ENCODE measurements around the gene ALG10.
"Not testable (repeated sequence)": the region's sequence is repeated elsewhere in the genome, so short reads cannot be mapped to it uniquely, and the experiment has no call there.

Gene ALG10

GRCh38 chr12:33994857-33995808 is 27.2 kb upstream of the ALG10 start:
- no peak for TF ChIP-seq CTCF (IDR thresholded peaks at IDR 0.05; ENCODE audit: low read depth, low read length)
- no peak for DNase-seq
- peaks cover 13% of the 10 kb centered on the region for H3K27me3 ChIP-seq (ENCODE audit: insufficient read depth, low read depth, severe bottlenecking)

GRCh38 chr12:34008835-34009234 is 13.5 kb upstream of the ALG10 start:
- not testable (repeated sequence) for H3K4me3 ChIP-seq (ENCODE audit: low read depth, low read length); H3K27ac ChIP-seq; H3K9me3 ChIP-seq (ENCODE audit: severe bottlenecking); H3K27me3 ChIP-seq (ENCODE audit: insufficient read depth, low read depth, severe bottlenecking); H3K36me3 ChIP-seq; DNase-seq

More at GRCh38 chr12:33994857-33995808, 27.2 kb upstream of the ALG10 start:
- Histone ChIP-seq H3K27ac (no peak overlapping the region), H3K36me3 (no peaks in the 10 kb centered on the region), H3K9me3 (ENCODE audit: severe bottlenecking) (no peaks in the 10 kb centered on the region), H3K4me3 (ENCODE audit: low read depth, low read length) (no peak overlapping the region)

- H3K4me3 ChIP-seq (ENCODE audit: low read depth, low read length): no peak overlapping the region
- H3K36me3 ChIP-seq: no peaks in the 10 kb centered on the region
- no peaks in the 10 kb centered on the region for H3K9me3 ChIP-seq (ENCODE audit: severe bottlenecking)
- TF ChIP-seq CTCF (IDR thresholded peaks at IDR 0.05; ENCODE audit: low read depth, low read length): no peak
- no peak overlapping the region for H3K27ac ChIP-seq
- DNase-seq: no peak
- no peaks in the 10 kb centered on the region for H3K27me3 ChIP-seq (ENCODE audit: insufficient read depth, low read depth, severe bottlenecking)
Measured at GRCh38 chr12:34016361-34016760, 5.9 kb upstream of the ALG10 start.

- 0 out of 2 replicates have a peak, but pooled peaks cover 2% of the 10 kb centered on the region for H3K36me3 ChIP-seq
- H3K27ac ChIP-seq: no peak overlapping the region
- no peaks in the 10 kb centered on the region for H3K9me3 ChIP-seq (ENCODE audit: severe bottlenecking)
- no peaks in the 10 kb centered on the region for H3K27me3 ChIP-seq (ENCODE audit: insufficient read depth, low read depth, severe bottlenecking)
- no peak for TF ChIP-seq CTCF (IDR thresholded peaks at IDR 0.05; ENCODE audit: low read depth, low read length)
- H3K4me3 ChIP-seq (ENCODE audit: low read depth, low read length): no peak overlapping the region
- no peak for DNase-seq
Measured at GRCh38 chr12:34021071-34021470, 1.2 kb upstream of the ALG10 start.

GRCh38 chr12:34027661-34028060 is 5.4 kb downstream of the ALG10 start:
- H3K36me3 ChIP-seq; DNase-seq; H3K4me3 ChIP-seq (ENCODE audit: low read depth, low read length); H3K27me3 ChIP-seq (ENCODE audit: insufficient read depth, low read depth, severe bottlenecking); H3K9me3 ChIP-seq (ENCODE audit: severe bottlenecking); H3K27ac ChIP-seq: not testable (repeated sequence)

GRCh38 chr12:34030591-34030990 is 8.3 kb downstream of the ALG10 start:
- Histone ChIP-seq H3K27me3 (ENCODE audit: insufficient read depth, low read depth, severe bottlenecking) (no peaks in the 10 kb centered on the region), H3K36me3 (no peaks in the 10 kb centered on the region), H3K27ac (no peak overlapping the region), H3K4me3 (ENCODE audit: low read depth, low read length) (no peak overlapping the region), H3K9me3 (ENCODE audit: severe bottlenecking) (no peaks in the 10 kb centered on the region)
- no peak for TF ChIP-seq CTCF (IDR thresholded peaks at IDR 0.05; ENCODE audit: low read depth, low read length)
- DNase-seq: no peak

Data from WERI-Rb-1 (cell line).